GM12872 (cell line): ENCODE data around the gene WDFY3.

Experiments
- CTCF ChIP-seq: IDR thresholded peaks from 3 replicates; pipeline ENCODE4 v1.5.1; 2011; ENCODE audit warnings: low read depth, mild to moderate bottlenecking, low read length, moderate library complexity; ENCODE audit not compliant: insufficient read depth

Gene WDFY3

GRCh38 chr4:84944947-84945346 lies 21.5 kb downstream of the WDFY3 start:
- no peak for TF ChIP-seq CTCF

- no peak for TF ChIP-seq CTCF
Observed at GRCh38 chr4:84940960-84941359, 25.5 kb downstream of the WDFY3 start.

GRCh38 chr4:84939113-84939512 lies 27.4 kb downstream of the WDFY3 start:
- no peak for TF ChIP-seq CTCF

DNA sequence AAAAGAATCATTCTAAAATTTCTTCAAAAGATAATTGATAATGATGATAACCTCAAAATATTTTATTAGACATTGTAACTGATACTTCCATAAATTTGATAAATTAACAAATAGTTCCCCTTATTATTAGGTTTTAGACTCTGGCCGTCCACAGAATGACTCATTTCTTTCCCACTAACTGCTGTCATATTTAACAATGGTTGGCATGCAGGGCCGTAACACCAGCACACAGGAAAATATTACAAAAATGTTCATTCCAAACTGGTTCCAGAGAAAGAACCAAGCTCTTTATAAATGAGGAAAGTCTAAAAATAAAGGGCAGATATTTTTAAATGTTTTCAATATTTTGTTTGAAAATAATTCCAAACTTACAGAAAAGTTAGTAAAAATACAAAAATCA lies 28.2 kb downstream of the WDFY3 start:
- TF ChIP-seq CTCF: no peak

DNA sequence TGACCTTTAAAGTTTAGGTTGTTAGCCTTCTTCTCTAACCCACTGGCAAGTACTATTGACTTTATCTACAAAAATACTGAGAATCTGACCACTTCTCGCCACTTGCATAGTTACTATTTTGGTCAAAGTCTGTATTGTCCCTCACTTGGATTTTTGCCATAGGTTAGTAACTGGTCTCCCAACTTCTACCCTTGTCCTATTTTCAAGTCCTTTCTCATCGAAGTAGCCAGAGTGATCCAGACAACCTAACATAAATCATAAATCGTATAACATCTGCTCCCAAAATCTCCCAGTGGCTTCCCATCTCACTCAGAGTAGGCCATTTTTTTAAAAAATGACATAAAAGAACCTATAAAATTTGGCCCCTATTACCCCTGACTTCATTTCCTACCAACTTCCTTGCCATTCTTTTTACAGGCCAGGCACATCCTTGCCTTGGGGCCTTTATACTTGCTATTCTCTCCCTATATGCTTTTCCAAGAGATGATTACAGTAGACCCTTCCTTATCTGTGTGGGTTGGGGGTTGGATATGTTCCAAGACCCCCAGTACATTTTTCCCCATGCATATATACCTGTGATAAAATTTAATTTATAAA lies 29.0 kb downstream of the WDFY3 start:
- TF ChIP-seq CTCF: no peak

DNA sequence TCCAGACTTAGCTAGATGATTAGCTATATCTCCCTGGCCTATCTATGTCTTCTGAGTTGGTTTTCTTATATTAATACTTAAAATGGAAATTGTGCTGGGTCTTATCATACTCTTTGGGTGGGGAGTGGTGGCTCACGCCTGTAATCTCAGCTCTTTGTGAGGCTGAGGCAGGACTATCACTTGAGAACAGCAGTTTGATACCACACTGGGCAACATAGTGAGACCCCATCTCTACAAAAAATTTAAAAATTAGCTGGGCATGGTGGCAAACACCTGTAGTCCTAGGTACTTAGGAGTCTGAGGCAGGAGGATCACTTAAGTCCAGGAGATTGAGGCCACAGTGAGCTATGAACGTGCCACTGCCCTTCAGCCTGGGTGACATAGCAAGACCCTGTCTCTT lies 30.4 kb downstream of the WDFY3 start:
- TF ChIP-seq CTCF: no peak

DNA sequence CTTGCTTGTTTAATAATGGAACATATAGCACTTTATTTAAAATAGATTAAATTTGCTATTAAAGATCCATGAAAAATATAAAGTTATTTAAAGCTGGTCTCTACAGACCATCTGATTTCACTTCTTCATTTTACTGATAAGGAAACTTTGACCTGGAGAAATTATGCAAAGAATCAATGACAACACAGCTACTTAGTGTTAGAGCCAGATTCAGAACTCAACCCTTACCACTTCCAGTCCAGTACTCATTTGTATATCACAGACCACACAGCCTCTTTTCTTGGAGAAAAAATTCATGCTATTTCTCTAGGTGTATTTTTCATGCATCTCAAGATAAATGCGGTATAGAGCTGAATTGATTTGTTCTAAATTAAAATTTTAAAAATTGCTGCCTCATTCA lies 34.0 kb downstream of the WDFY3 start:
- TF ChIP-seq CTCF: no peak
